SIG-M5 treated with dmso at 0.1 percent for 504 hours (cell line): Measurements from ENCODE around the gene MBD3L4.
"Not testable (repeated sequence)": the region's sequence is repeated elsewhere in the genome, so short reads cannot be mapped to it uniquely, and the experiment has no call there.

Experiments used
- DNase-seq: peaks from one replicate; lab custom pipeline; 2025; ENCODE audit not compliant: unreplicated experiment; lab: John Stamatoyannopoulos, UW

The MBD3L4 gene

GRCh38 chr19:7040079-7040478, at the start of gene MBD3L4:
Gene MBD3L4 (minus strand): TSS chr19:7040179. CDS start chr19:7040144, 35 bp downstream.
- DNase-seq: not testable (repeated sequence)

- DNase-seq: no peak
Measured at GRCh38 chr19:7088999-7089398, 49.0 kb upstream of the MBD3L4 start.

GRCh38 chr19:7083076-7083956, 43.3 kb upstream of the MBD3L4 start:
- DNase-seq: no peak

GRCh38 chr19:7078008-7078407, 38.0 kb upstream of the MBD3L4 start:
- DNase-seq: no peak

GRCh38 chr19:7076151-7076550, 36.2 kb upstream of the MBD3L4 start:
- no peak for DNase-seq

- DNase-seq: no peak
Measured at GRCh38 chr19:7074705-7075282, 34.8 kb upstream of the MBD3L4 start.

- DNase-seq: no peak
Measured at GRCh38 chr19:7072541-7072940, 32.6 kb upstream of the MBD3L4 start.

- no peak for DNase-seq
Measured at GRCh38 chr19:7069904-7070226, 29.9 kb upstream of the MBD3L4 start.

- peak; percentile 87 for DNase-seq
Measured at GRCh38 chr19:7069042-7069903, 29.3 kb upstream of the MBD3L4 start, which contains the start of gene ZNF557. Gene ZNF557 (plus strand): TSS chr19:7069703. CDS start chr19:7075075, 5,372 bp downstream.

GRCh38 chr19:7068599-7068998, 28.6 kb upstream of the MBD3L4 start:
- DNase-seq: no peak

- no peak for DNase-seq
Measured at GRCh38 chr19:7067716-7068115, 27.7 kb upstream of the MBD3L4 start.

- not testable (repeated sequence) for DNase-seq
Measured at GRCh38 chr19:7067122-7067521, 27.1 kb upstream of the MBD3L4 start.

- no peak for DNase-seq
Measured at GRCh38 chr19:7063764-7064418, 23.9 kb upstream of the MBD3L4 start.

GRCh38 chr19:7063339-7063738, 23.4 kb upstream of the MBD3L4 start:
- DNase-seq: no peak

GRCh38 chr19:7059977-7060376, 20.0 kb upstream of the MBD3L4 start:
- DNase-seq: not testable (repeated sequence)

- DNase-seq: not testable (repeated sequence)
Measured at GRCh38 chr19:7058576-7058975, 18.6 kb upstream of the MBD3L4 start, which contains the start of gene MBD3L3. Gene MBD3L3 (minus strand): TSS chr19:7058676. CDS start chr19:7058605, 71 bp downstream.

GRCh38 chr19:7056371-7056770, 16.4 kb upstream of the MBD3L4 start:
- DNase-seq: not testable (repeated sequence)

GRCh38 chr19:7055679-7056078, 15.7 kb upstream of the MBD3L4 start:
- DNase-seq: not testable (repeated sequence)

- not testable (repeated sequence) for DNase-seq
Measured at GRCh38 chr19:7054635-7055368, 14.8 kb upstream of the MBD3L4 start.

- DNase-seq: not testable (repeated sequence)
Measured at GRCh38 chr19:7052896-7053295, 12.9 kb upstream of the MBD3L4 start.
